OCI-LY3 (cell line): ENCODE results near the gene ROR2.

Experiments
- H2AFZ ChIP-seq: fragments of 200-600, 300-600 bp; shearing (Covaris generic); 2 replicates; pipeline ENCODE4 v1.6.0; 2014; ENCODE audit warnings: antibody characterized with exemption, low read depth, low read length
- H3K27ac ChIP-seq: fragments of 200-600, 300-600 bp; sonication (generic); 2 replicates; pipeline ENCODE4 v1.5.1; 2014; ENCODE audit warnings: mild to moderate bottlenecking, low read length, moderate library complexity, mixed read lengths
- H3K27me3 ChIP-seq: fragments of 200-600, 300-600 bp; sonication (generic); 2 replicates; pipeline ENCODE4 v1.6.1; 2014; ENCODE audit warnings: low read depth, low read length, mixed read lengths
- H3K36me3 ChIP-seq: fragments of 200-600, 300-600 bp; sonication (generic); replicated peaks from 2 replicates; pipeline ENCODE3; 2014; ENCODE audit warnings: low read depth, low read length, mixed read lengths
- H3K4me1 ChIP-seq: fragments of 300-600, 200-600 bp; sonication (generic); 2 replicates; pipeline ENCODE4 v1.6.1; 2014; ENCODE audit warnings: low read length, mixed read lengths
- H3K4me2 ChIP-seq: fragments of 200-600, 300-600 bp; sonication (generic); 2 replicates; pipeline ENCODE4 v1.6.1; 2014; ENCODE audit warnings: low read length, mixed read lengths
- H3K4me3 ChIP-seq: fragments of 300-600, 200-600 bp; sonication (generic); 2 replicates; pipeline ENCODE4 v1.5.1; 2014; ENCODE audit warnings: antibody characterized with exemption, mild to moderate bottlenecking, low read length, moderate library complexity
- H3K79me2 ChIP-seq: fragments of 300-600, 200-600 bp; shearing (Covaris generic); 2 replicates; pipeline ENCODE4 v1.6.1; 2014; ENCODE audit warnings: mild to moderate bottlenecking, low read length, mixed read lengths
- H3K9ac ChIP-seq: fragments of 300-600, 200-600 bp; shearing (Covaris generic); 2 replicates; pipeline ENCODE4 v1.6.0; 2014; ENCODE audit warnings: mild to moderate bottlenecking, low read length, moderate library complexity
- H3K9me3 ChIP-seq: fragments of 200-600, 300-600 bp; shearing (Covaris generic); 2 replicates; pipeline ENCODE4 v1.6.1; 2014; ENCODE audit warnings: low read length, mixed read lengths; ENCODE audit not compliant: insufficient read depth
- H4K20me1 ChIP-seq: fragments of 200-600, 300-600 bp; sonication (generic); 2 replicates; pipeline ENCODE4 v1.6.1; 2016; ENCODE audit warnings: low read length, mixed read lengths; ENCODE audit not compliant: insufficient read depth
- CTCF ChIP-seq: fragments of 200-600, 300-600 bp; sonication (generic); IDR thresholded peaks from 2 replicates; pipeline ENCODE4 v1.5.1; 2014; ENCODE audit warnings: antibody characterized with exemption, low read length, low read depth
- EZH2phosphoT487 ChIP-seq: fragments of 200-600 bp; shearing (Covaris generic); IDR thresholded peaks from 2 replicates; pipeline ENCODE4 v1.6.1; 2018; ENCODE audit warnings: antibody characterized with exemption, mixed run types, low read depth

The ROR2 gene

GRCh38 chr9:91694081-91694870 is 255.8 kb downstream of the ROR2 start:
- H3K27me3 ChIP-seq = peaks cover 6% of the 10 kb centered on the region; the same call in 1 of the 2 replicates
- H3K9ac ChIP-seq = no peak overlapping the region
- H3K9me3 ChIP-seq = no peaks in the 10 kb centered on the region
- no peak overlapping the region for H3K27ac ChIP-seq
- no peak overlapping the region for H3K4me3 ChIP-seq
- no peak overlapping the region for H3K4me2 ChIP-seq
- no peaks in the 10 kb centered on the region for H3K79me2 ChIP-seq
- no peak overlapping the region for H2AFZ ChIP-seq
- H3K4me1 ChIP-seq = peaks cover 7% of the 10 kb centered on the region
- TF ChIP-seq EZH2phosphoT487 = no peak
- no peak for TF ChIP-seq CTCF
- no peaks in the 10 kb centered on the region for H3K36me3 ChIP-seq
- no peaks in the 10 kb centered on the region for H4K20me1 ChIP-seq

- no peak overlapping the region for H3K4me3 ChIP-seq
- no peak for TF ChIP-seq CTCF
- no peak for TF ChIP-seq EZH2phosphoT487
- no peak overlapping the region for H3K4me2 ChIP-seq
- no peak overlapping the region for H3K9ac ChIP-seq
- H3K36me3 ChIP-seq = no peaks in the 10 kb centered on the region
- H3K79me2 ChIP-seq = no peaks in the 10 kb centered on the region
- H4K20me1 ChIP-seq = no peaks in the 10 kb centered on the region
- H3K4me1 ChIP-seq = peaks cover 4% of the 10 kb centered on the region
- peaks cover 6% of the 10 kb centered on the region; the same call in 1 of the 2 replicates for H3K27me3 ChIP-seq
- no peak overlapping the region for H2AFZ ChIP-seq
- H3K9me3 ChIP-seq = no peaks in the 10 kb centered on the region
- no peak overlapping the region for H3K27ac ChIP-seq
Measured at GRCh38 chr9:91693226-91693625, 256.8 kb downstream of the ROR2 start.

- no peaks in the 10 kb centered on the region for H3K79me2 ChIP-seq
- no peak overlapping the region for H3K9ac ChIP-seq
- H3K4me3 ChIP-seq = no peak overlapping the region
- no peaks in the 10 kb centered on the region for H3K36me3 ChIP-seq
- H3K4me1 ChIP-seq = no peaks in the 10 kb centered on the region
- H2AFZ ChIP-seq = no peak overlapping the region
- no peak overlapping the region for H3K27ac ChIP-seq
- no peaks in the 10 kb centered on the region for H3K9me3 ChIP-seq
- TF ChIP-seq CTCF = no peak
- no peak for TF ChIP-seq EZH2phosphoT487
- H3K27me3 ChIP-seq = peaks cover 3% of the 10 kb centered on the region; the same call in 1 of the 2 replicates
- H4K20me1 ChIP-seq = no peaks in the 10 kb centered on the region
- no peak overlapping the region for H3K4me2 ChIP-seq
Measured at GRCh38 chr9:91690540-91691249, 259.3 kb downstream of the ROR2 start.

GRCh38 chr9:91689006-91689405 is 261.0 kb downstream of the ROR2 start:
- TF ChIP-seq EZH2phosphoT487 (no peak), CTCF (no peak)

More at GRCh38 chr9:91689006-91689405, 261.0 kb downstream of the ROR2 start:
- Histone ChIP-seq H3K36me3 (no peaks in the 10 kb centered on the region), H3K4me3 (no peak overlapping the region), H3K27ac (no peak overlapping the region), H3K4me1 (no peaks in the 10 kb centered on the region), H3K9ac (no peak overlapping the region), H3K27me3 (no peaks in the 10 kb centered on the region), H4K20me1 (no peaks in the 10 kb centered on the region), H2AFZ (no peak overlapping the region), H3K4me2 (no peak overlapping the region), H3K79me2 (no peaks in the 10 kb centered on the region), H3K9me3 (no peaks in the 10 kb centered on the region)
